Liver (tissue), 9 donors: Measurements from ENCODE around the gene CACNA1C. TPM values are rescaled to one million over a fixed set of nuclear protein-coding genes. Genes with fewer than 3 reads are reported as not detected.

Source experiments
- DNase-seq: peaks from one replicate; pipeline ENCODE4 v3.0.0-alpha.2; 2017; ENCODE audit warnings: low spot score
- H3K27ac ChIP-seq, 2 donors: one replicate each; pipeline ENCODE4 v1.7.0; 2013; ENCODE audit warnings: inconsistent platforms in 2 of 2, low read length in 2 of 2, control low read depth in 1 of 2, low read depth in 1 of 2, mild to moderate bottlenecking in 1 of 2
- H3K27me3 ChIP-seq, 4 donors: one replicate each; pipeline versions ENCODE4 v1.6.1 to v1.7.0; 2013; ENCODE audit warnings: low read length in 3 of 4, inconsistent platforms in 1 of 4, mild to moderate bottlenecking in 1 of 4, moderate library complexity in 1 of 4; ENCODE audit not compliant: control insufficient read depth in 4 of 4, insufficient read depth in 4 of 4
- H3K36me3 ChIP-seq, 4 donors: one replicate each; pipeline versions ENCODE4 v1.6.1 to v1.7.0; 2013; ENCODE audit warnings: low read length in 3 of 4, mild to moderate bottlenecking in 3 of 4, low read depth in 1 of 4, moderate library complexity in 1 of 4; ENCODE audit not compliant: control insufficient read depth in 4 of 4, insufficient read depth in 3 of 4
- H3K4me1 ChIP-seq, 4 donors: one replicate each; pipeline versions ENCODE4 v1.6.1 to v1.7.0; 2013; ENCODE audit warnings: low read length in 3 of 4, mild to moderate bottlenecking in 3 of 4, moderate library complexity in 1 of 4; ENCODE audit not compliant: control insufficient read depth in 4 of 4, insufficient read depth in 4 of 4
- H3K4me3 ChIP-seq, 3 donors: one replicate each; pipeline versions ENCODE4 v1.6.1 to v1.7.0; 2013; ENCODE audit warnings: low read length in 3 of 3, control low read depth in 1 of 3, low read depth in 1 of 3, mild to moderate bottlenecking in 1 of 3
- H3K9ac ChIP-seq, 2 donors: one replicate each; pipeline ENCODE4 v1.7.0; 2013; ENCODE audit warnings: low read length in 2 of 2, mild to moderate bottlenecking in 2 of 2, moderate library complexity in 2 of 2, control low read depth in 1 of 2, low read depth in 1 of 2
- H3K9me3 ChIP-seq, 4 donors: one replicate each; pipeline versions ENCODE4 v1.6.1 to v1.7.0; 2013; ENCODE audit warnings: low read length in 3 of 4; ENCODE audit not compliant: control insufficient read depth in 4 of 4
- ATF3 ChIP-seq: IDR thresholded peaks from 2 replicates; pipeline ENCODE4 v1.6.1; 2016; ENCODE audit warnings: antibody characterized with exemption
- CTCF ChIP-seq: fragments of 150-350 bp; IDR thresholded peaks from 2 replicates; pipeline ENCODE4 v1.5.1; 2017; ENCODE audit warnings: improper control_type of control experiment, low read depth, low read length; ENCODE audit not compliant: missing input control
- EGR1 ChIP-seq, 2 donors: IDR thresholded peaks; 2 replicates each; pipeline ENCODE4 v1.6.1; 2016 to 2018; ENCODE audit warnings: antibody characterized with exemption in 2 of 2, low read depth in 2 of 2
- FOXA1 ChIP-seq: IDR thresholded peaks from 2 replicates; pipeline ENCODE4 v1.6.1; 2016; ENCODE audit warnings: antibody characterized with exemption
- FOXA2 ChIP-seq: IDR thresholded peaks from 2 replicates; pipeline ENCODE4 v1.6.1; 2016; ENCODE audit warnings: antibody characterized with exemption
- GABPA ChIP-seq, 2 donors: IDR thresholded peaks in 1 of 2; conservative IDR thresholded peaks in 1 of 2; 2 replicates each; pipeline ENCODE4 v1.6.1; 2016; ENCODE audit warnings: antibody characterized with exemption in 2 of 2, mild to moderate bottlenecking in 1 of 2, moderate library complexity in 1 of 2
- HNF4A ChIP-seq, 2 donors: conservative IDR thresholded peaks; 2 replicates each; pipeline ENCODE4 v1.6.1; 2016; ENCODE audit warnings: antibody characterized with exemption in 2 of 2, mild to moderate bottlenecking in 2 of 2
- HNF4G ChIP-seq: IDR thresholded peaks from 2 replicates; pipeline ENCODE4 v1.6.1; 2016; ENCODE audit warnings: antibody characterized with exemption
- JUND ChIP-seq, 2 donors: IDR thresholded peaks; 2 replicates each; pipeline ENCODE4 v1.6.1; 2016; ENCODE audit warnings: antibody characterized with exemption in 2 of 2
- MAX ChIP-seq: IDR thresholded peaks from 2 replicates; pipeline ENCODE4 v1.6.1; 2016; ENCODE audit warnings: antibody characterized with exemption
- NR2F2 ChIP-seq: IDR thresholded peaks from 2 replicates; pipeline ENCODE4 v1.6.1; 2016; ENCODE audit warnings: antibody characterized with exemption
- RAD21 ChIP-seq, 2 donors: IDR thresholded peaks; 2 replicates each; pipeline ENCODE4 v1.6.1; 2016; ENCODE audit warnings: antibody characterized with exemption in 2 of 2, mild to moderate bottlenecking in 2 of 2
- REST ChIP-seq: IDR thresholded peaks from 2 replicates; pipeline ENCODE4 v1.6.1; 2016; ENCODE audit warnings: antibody characterized with exemption, mild to moderate bottlenecking
- RXRA ChIP-seq, 2 donors: IDR thresholded peaks; 2 replicates each; pipeline ENCODE4 v1.6.1; 2017 to 2018; ENCODE audit warnings: antibody characterized with exemption in 2 of 2, mild to moderate bottlenecking in 1 of 2
- SP1 ChIP-seq: IDR thresholded peaks from 2 replicates; pipeline ENCODE4 v1.6.1; 2018; ENCODE audit warnings: antibody characterized with exemption, mild to moderate bottlenecking
- TAF1 ChIP-seq: conservative IDR thresholded peaks from 2 replicates; pipeline ENCODE4 v1.6.1; 2016; ENCODE audit warnings: antibody characterized with exemption, mild to moderate bottlenecking
- YY1 ChIP-seq: IDR thresholded peaks from 2 replicates; pipeline ENCODE4 v1.6.1; 2016; ENCODE audit warnings: antibody characterized with exemption, mild to moderate bottlenecking
- ZBTB33 ChIP-seq: IDR thresholded peaks from 2 replicates; pipeline ENCODE4 v1.6.1; 2016; ENCODE audit warnings: antibody characterized with exemption
- WGBS: extraction: QIAGEN DNeasy Blood & Tissue Kit; methylation state at CpG from one replicate; pipeline ENCODE4 v1.1.7; 2013; 5-methylcytosine and 5-hydroxymethylcytosine counted together
- polyA plus RNA-seq, 2 donors: library from polyadenylated mRNA; stranded (reverse) in 1 of 2; unstranded in 1 of 2; fragments of 200-250 nt in 1 of 2; fragments of >200 nt in 1 of 2; fragmentation: Nextera tagmentation in 1 of 2; extraction: Ambion mirVana in 1 of 2; gene quantifications; one replicate each; pipeline versions ENCODE4 v1.2.1 to v1.2.3, GENCODE V29; 2013 to 2015
- total RNA-seq, 2 donors: library from RNA; depleted of rRNA; stranded (reverse); fragments of >200 nt; gene quantifications; one replicate each; pipeline ENCODE4 v1.2.3, GENCODE V29; 2014
- donor health status: healthy.
- donor health status: healthy.
- donor health status: healthy.
- donor health status: healthy.
- donor health status: healthy.

Gene CACNA1C
- total and polyA plus RNA-seq, 4 donors, result 0.23 to 1.9 (median 0.41) TPM

GRCh38 chr12:2190896-2191533 lies 138.2 kb downstream of the CACNA1C start:
- H3K4me1 ChIP-seq, result no peaks in the 10 kb centered on the region
- H3K27me3 ChIP-seq, result peaks cover 0 to 4% (median 0%) of the 10 kb centered on the region in 4 donors
- WGBS, result 95% methylated on average over 15 of the region's 15 CpGs
- H3K4me3 ChIP-seq, result no peak overlapping the region
- H3K36me3 ChIP-seq, result no peaks in the 10 kb centered on the region
- no peak overlapping the region for H3K9ac ChIP-seq
- DNase-seq, result no peak
- no peaks in the 10 kb centered on the region for H3K9me3 ChIP-seq
- TF ChIP-seq HNF4G (no peak), REST (no peak), ZBTB33 (no peak), YY1 (no peak), MAX (no peak), FOXA1 (no peak), SP1 (no peak), FOXA2 (no peak), RXRA (IDR thresholded peaks at IDR 0.05) (no peak), CTCF (no peak), JUND (IDR thresholded peaks at IDR 0.05) (no peak), NR2F2 (no peak), EGR1 (IDR thresholded peaks at IDR 0.05; ENCODE audit: low read depth in 2 of 2) (no peak), ATF3 (no peak), HNF4A (conservative IDR thresholded peaks at IDR 0.05) (no peak), TAF1 (no peak), GABPA (IDR thresholded peaks at IDR 0.05 in 1 of 2, conservative IDR thresholded peaks at IDR 0.05 in 1 of 2) (no peak), RAD21 (IDR thresholded peaks at IDR 0.05) (no peak)
- no peak overlapping the region for H3K27ac ChIP-seq
